GM13977 (cell line): ENCODE measurements around the gene TLN1.

Source experiments
- DNase-seq: peaks from one replicate; pipeline ENCODE4 v3.0.0; 2012; ENCODE audit warnings: low spot score
- in situ Hi-C: fragments of 300-500 bp; cut with MboI; formaldehyde crosslinking; loops from one replicate; pipeline ENCODE4 v1.12.0; 2022; ENCODE audit warnings: low sequenced_read_pairs, low pct_unique_long_range_greater_than_20kb, mixed read lengths, inconsistent platforms; ENCODE audit not compliant: unreplicated experiment
- TF ChIP-seq, protein P1 (sequence below): IDR thresholded peaks from 2 replicates; pipeline ENCODE4 v1.5.1; 2012; ENCODE audit warnings: mild to moderate bottlenecking, control low read depth; ENCODE audit not compliant: insufficient read depth; ENCODE audit errors: extremely low read depth, missing control alignments

TLN1 gene

DNA sequence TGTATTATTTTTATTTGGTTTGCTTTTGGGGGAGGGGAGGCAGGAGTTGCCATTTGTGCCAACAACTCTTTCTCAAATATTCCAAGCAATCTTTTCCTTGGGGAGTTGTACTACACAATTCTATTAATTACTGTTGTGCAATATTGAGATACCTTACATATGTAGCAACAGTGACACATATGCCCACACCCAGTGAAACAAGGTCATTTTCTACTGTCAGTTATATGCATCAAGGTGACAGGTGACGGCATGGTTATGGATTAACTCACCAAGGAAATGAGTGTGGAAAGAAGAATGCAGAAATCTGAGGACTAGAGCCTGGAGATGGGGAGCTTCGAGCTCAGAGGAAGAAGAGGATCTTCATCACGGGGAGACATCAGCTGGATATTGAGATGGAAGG is 39.9 kb upstream of the TLN1 start:
- DNase-seq = no peak
- in situ Hi-C loops = no loop called here
- TF ChIP-seq, protein P1, sequence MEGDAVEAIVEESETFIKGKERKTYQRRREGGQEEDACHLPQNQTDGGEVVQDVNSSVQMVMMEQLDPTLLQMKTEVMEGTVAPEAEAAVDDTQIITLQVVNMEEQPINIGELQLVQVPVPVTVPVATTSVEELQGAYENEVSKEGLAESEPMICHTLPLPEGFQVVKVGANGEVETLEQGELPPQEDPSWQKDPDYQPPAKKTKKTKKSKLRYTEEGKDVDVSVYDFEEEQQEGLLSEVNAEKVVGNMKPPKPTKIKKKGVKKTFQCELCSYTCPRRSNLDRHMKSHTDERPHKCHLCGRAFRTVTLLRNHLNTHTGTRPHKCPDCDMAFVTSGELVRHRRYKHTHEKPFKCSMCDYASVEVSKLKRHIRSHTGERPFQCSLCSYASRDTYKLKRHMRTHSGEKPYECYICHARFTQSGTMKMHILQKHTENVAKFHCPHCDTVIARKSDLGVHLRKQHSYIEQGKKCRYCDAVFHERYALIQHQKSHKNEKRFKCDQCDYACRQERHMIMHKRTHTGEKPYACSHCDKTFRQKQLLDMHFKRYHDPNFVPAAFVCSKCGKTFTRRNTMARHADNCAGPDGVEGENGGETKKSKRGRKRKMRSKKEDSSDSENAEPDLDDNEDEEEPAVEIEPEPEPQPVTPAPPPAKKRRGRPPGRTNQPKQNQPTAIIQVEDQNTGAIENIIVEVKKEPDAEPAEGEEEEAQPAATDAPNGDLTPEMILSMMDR = no peak

DNA sequence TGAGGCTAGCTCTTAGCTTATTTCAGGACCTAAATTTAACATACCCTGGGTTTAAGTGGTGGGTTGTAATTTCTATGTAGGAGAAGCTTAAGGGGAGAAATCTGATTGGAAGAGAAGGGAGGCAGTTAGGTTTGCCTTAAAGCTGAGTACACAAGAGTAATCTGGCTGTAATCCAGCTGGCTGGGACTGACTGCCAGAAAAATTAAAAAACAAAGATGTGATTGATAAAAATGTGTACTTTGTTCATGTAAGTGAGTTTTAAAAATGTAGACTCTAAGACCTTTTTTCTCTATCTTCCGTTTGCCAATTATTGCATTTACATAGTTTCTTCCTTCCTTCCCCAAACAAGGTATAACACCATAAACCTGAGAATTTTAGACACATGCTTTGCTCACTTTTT is 39.5 kb upstream of the TLN1 start:
- TF ChIP-seq, protein P1 = no peak
- no peak for DNase-seq
- in situ Hi-C loops = no loop called here

DNA sequence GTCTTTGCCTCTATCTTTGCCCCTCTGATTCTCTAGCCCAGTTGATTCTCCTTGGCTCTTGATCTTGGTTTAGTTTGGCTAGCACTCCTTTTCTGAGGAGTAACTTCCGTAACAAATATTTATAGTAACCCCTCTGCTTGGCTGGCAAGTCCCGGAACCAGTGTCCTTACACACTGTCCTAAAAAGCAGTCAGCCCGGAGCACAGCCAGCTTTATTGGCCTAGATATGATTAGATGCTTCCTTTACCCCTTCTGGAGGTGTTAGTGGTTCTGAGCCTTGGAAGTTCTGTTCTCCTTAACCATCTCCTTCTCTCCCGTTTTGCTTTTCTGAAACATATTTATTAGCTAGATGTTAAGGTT is 39.1 kb upstream of the TLN1 start:
- in situ Hi-C loops = no loop called here
- no peak for DNase-seq
- TF ChIP-seq, protein P1 = no peak

DNA sequence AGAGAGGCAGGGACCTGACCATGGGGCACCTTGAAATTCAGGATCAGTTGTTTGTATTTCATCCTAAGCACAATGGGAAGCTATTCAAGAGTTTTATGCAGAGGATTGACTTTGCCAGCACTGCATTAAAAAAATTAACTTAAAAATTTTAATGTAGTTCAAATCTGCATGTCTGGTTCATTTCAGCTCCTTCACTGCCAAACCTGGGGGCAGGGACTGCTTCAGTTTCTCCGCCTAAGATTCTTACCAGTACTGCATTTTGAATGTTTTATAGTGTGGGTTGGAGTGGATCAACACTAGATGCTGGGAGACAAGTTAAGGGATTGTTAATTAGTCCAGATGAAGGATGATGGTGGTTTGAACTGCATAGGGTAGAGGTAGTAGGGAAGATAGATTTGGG is 37.8 kb upstream of the TLN1 start:
- TF ChIP-seq, protein P1 = no peak
- in situ Hi-C loops = no loop called here
- no peak for DNase-seq

DNA sequence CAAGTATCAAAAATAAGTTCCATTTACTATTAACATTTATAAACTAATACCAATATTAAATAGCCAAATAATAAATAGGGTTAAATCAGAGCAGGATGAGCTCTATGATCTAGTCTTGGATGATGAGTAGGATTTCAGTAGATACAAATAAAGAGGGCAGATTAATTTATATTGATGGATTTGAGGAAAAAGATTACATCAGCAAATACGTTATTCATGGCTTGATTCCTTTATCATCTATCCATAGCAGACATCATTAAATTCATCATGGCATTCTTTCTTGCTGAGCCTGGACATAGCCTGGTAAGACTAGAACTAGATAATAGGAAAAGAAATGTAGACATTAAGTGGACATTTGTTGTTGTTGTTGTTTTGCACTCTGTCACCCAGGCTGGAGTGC is 35.5 kb upstream of the TLN1 start:
- DNase-seq = no peak
- in situ Hi-C loops = no loop called here
- TF ChIP-seq, protein P1 = no peak

DNA sequence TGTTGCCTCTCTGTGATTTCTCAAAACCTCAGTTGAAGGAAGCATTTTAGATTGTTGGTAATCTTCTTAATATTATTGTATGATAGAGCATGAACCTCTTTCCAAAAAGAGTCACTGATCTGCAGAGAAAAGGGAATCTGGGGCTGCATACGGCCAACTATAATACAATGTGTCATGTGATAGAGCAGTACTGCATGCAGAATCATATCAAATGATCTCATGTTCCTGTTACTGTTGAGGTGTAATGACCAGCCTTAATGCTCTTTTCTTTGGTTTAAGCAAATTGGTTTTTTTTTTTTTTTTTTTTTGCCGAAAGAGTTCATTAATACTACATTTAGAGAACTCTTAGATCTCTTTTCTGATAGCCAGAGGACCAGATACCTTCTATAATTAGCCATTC is 35.0 kb upstream of the TLN1 start:
- TF ChIP-seq, protein P1 = no peak
- DNase-seq = no peak
- in situ Hi-C loops = no loop called here

DNA sequence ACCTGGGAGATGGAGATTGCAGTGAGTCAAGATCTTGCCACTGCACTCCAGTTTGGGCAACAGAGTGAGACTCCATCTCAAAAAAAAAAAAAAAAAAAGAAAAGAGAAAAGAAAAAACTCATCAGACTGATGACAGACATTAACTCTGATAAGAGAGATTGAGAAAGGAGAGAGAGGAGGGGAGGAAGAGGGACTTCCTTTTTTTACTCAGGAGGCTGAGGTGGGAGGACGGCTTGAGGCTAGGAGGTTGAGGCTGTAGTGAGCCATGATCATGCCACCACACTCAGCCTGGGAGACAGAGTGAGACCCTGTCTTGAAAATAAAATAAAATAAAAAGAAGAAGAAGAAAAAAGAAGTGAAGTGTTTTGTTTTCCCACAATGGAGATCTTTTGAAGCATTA is 31.8 kb upstream of the TLN1 start:
- TF ChIP-seq, protein P1 = no peak
- in situ Hi-C loops = no loop called here
- no peak for DNase-seq
